GM12892 (cell line): ENCODE data around the gene FAM118B.

ENCODE experiments used
- DNase-seq: peaks from one replicate; pipeline ENCODE4 v3.0.0; 2011; ENCODE audit not compliant: insufficient read length
- FAIRE-seq: peaks from 2 replicates; lab custom pipeline; 2011; peaks lifted over from hg19 to GRCh38; lab: Jason Lieb, UNC
- POLR2A ChIP-seq: IDR thresholded peaks from 2 replicates; pipeline ENCODE4 v1.6.1; 2011; ENCODE audit warnings: low read depth, low read length, control low read depth
- POLR2AphosphoS5 ChIP-seq: IDR thresholded peaks from 2 replicates; pipeline ENCODE4 v1.6.1; 2011; ENCODE audit warnings: low read depth, low read length, control low read depth
- TAF1 ChIP-seq: IDR thresholded peaks from 2 replicates; pipeline ENCODE4 v1.6.1; 2011; ENCODE audit warnings: low read depth, mild to moderate bottlenecking, control low read depth, low read length, borderline replicate concordance

FAM118B gene

DNA sequence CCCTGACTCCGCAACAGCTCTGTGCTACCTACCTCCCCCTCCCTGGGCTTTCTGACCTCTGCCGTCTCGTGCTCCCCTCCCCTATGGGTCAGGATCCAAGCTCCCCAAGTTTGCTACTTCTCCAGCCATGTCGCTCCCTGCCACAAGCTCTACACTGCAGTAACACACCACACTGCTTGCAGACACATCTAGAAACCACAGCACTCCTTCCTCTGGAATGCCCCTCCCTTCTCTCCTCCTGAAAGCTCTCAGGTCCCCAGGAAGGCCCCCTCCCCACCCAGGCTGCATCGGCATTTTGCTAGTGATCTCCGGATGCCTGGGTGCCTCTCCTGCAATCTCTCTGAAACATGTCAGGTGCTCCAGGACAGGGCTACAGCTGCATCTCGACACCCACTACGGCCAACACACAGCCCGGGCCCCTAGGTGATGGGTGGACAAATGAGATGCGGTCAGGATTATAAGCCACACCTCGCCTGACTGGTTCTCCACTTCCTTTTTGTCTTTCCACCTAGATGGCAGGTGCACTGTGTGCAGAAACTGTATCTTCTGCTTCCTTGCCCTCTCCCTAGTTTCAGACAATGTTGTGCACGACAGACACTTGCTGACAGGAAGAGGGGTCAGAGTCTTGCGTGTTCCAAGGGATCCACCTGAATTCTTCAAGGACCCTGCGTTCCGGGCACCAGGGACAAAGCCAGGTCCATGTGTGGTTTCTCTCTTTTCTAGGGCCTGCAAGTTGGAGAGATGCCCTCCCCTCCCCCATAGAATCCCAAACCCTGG lies 23.1 kb upstream of the FAM118B start:
- no peak for TF ChIP-seq TAF1
- no peak for TF ChIP-seq POLR2A
- TF ChIP-seq POLR2AphosphoS5 = no peak
- FAIRE-seq (no peak), DNase-seq (peak; percentile 72)

DNA sequence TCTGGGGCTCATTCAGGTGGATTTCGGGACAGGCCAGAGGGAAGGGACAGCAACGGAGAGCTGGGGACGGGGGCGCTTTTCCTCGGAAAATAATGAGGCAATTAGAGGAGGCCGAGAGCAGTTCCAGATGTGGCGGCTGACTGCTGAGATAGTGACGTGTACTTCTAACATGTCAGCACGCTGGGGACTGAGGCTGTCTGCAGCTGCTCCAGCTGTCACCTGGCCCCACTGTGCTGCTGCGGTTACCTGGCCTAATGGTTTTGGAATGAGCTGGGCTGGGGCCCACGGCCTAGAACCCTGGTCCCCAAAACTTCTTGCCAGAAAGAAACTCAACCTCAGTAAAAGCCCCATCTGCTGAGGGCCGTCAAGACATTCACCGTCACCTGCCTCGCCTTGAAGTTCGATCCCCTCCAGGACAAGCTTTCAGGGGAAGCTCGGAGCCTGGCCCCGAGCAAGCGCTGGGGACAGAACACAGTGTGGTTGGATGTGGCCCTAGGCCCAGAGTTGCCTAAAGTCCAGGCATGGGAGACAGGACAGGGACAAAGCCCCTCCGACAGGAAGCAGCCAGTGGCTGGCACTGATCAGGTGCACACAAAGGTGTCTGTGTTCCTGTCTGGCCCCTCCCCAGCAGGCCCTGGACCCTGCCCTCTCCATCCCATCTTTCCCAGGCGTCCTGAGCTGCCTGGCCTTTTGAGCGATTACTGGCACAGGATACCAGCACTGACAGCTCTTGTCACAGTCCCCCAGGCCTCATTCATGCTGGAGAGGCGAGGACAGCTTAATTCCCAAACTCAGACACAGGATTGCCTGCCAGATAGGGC lies 22.3 kb upstream of the FAM118B start:
- DNase-seq (peak; percentile 72), FAIRE-seq (peak; percentile 99)
- TF ChIP-seq POLR2A (no peak), TAF1 (no peak)

DNA sequence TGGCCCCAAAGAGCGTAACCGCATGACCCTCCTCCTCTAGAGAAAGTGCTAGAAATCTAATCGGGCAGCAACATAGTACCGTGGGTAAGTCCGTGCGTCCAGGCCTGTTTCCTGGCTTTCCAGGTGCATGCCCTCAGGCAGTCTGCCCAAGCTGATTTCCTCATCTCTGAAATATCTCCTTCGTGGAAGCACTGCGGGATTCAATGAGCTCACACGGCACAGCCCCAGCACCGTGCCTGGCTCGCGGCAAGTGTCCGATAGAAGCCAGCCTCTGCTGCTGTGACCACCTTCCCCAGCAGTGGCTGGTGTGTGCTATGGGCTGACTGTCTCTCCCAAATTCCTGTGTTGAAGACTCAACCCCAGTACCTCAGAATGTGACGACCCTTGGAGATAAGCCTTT lies 20.8 kb upstream of the FAM118B start:
- no peak for DNase-seq
- TF ChIP-seq POLR2A = no peak
- no peak for TF ChIP-seq TAF1
- TF ChIP-seq POLR2AphosphoS5 = no peak

DNA sequence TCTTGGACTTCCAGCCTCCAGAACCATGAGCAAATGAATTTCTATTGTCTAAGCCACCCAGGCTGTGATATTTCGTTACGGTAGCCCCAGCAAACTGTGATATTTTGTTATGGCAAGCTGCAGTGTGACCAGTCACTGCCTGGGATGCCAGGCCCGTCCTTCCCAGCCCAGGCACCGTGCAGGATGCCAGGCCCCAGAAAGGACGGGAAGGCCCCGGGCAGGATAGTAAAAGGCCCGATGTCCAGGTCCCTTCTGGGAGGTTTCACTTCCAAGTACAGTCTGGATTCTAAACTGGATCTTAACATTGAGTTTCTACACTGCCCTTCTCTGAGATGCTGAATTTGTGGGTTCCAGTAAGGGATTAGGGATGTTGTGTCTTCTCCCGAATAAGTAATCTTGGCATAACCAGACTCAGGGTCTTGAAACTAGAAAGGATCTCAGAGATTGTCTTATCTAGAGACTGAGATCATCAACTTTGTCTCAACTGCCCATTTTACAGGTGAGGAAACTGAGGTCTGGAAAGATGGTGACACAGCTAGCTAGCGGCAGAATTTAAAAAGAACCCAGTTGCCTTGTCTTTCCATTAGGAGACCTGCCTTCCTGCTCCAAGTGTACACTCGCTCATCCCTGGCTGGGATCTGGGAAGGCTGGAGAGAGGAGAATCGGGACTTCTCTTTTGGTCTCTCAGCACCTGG lies 20.1 kb upstream of the FAM118B start:
- FAIRE-seq (no peak), DNase-seq (no peak)

More for the DNA sequence above, 20.8 kb upstream of the FAM118B start:
- FAIRE-seq = no peak

DNA sequence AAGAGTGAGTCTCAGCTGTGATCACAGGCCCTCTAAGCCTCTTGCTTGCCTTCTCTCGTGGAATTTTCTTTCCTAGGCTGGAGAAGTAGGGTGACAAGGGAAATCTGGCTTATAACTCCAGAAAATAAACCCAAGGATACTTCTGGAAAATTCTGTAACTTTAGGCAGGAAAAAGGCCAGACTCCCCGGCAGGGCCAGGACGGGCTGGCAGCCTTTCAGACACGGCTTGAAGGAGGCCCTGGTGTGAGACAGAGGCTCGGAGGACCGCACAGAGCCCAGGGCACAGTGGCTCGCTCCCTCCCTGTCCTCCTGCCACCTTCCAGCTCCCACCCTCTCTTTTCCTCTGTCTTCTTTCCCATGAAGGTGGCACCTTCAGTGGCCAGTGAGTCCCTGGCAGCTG lies 19.2 kb upstream of the FAM118B start:
- FAIRE-seq = no peak
- no peak for TF ChIP-seq POLR2A
- TF ChIP-seq POLR2AphosphoS5 = no peak
- no peak for TF ChIP-seq TAF1
- no peak for DNase-seq

More for the DNA sequence above, 20.1 kb upstream of the FAM118B start:
- TF ChIP-seq POLR2A = no peak
- TF ChIP-seq TAF1 = no peak
- TF ChIP-seq POLR2AphosphoS5 = no peak

DNA sequence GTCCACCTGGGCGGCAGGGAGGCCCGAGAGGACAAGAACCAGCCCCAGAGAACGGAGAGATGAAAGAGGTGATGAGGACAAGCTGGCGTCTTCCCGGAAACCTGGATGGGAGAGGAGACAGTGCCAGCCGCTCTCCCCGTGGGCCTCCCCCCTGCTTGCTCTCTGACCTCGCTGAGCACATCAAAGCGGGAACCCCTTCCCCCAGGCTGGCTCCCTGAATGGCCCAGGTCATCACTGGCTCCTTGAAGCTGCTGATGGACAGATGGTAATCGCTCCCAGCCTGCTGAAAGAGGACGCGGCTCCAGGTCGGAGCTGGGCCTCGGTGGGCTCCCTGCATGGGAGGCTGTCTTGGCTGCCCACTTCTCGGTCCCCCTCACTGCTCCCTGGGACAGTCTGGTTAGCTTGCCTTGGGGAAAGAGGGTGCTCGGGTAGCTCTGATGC lies 18.5 kb upstream of the FAM118B start:
- no peak for TF ChIP-seq POLR2A
- TF ChIP-seq POLR2AphosphoS5 = no peak
- TF ChIP-seq TAF1 = no peak
- FAIRE-seq (no peak), DNase-seq (no peak)

DNA sequence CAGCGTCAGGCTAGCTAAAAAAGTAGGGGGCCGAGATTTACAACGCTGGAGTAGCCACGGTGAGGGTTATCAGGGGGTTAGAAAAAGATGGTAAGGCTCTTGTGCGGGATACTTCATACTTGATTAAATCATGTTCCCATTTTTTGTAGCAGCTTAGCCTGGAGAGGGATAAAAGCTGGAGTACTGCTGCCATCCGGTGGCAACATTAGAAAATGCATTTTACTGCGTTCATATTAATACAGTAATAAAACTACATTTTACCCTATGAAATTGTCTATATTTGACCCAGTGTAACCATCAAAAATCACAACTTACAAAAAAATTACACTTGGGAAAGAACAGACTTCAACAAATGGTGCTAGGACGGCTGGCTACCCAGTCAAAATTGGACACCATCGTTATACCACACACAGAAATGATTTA lies 17.4 kb upstream of the FAM118B start:
- TF ChIP-seq TAF1 (no peak), POLR2AphosphoS5 (no peak), POLR2A (no peak)
- peak; percentile 14 for FAIRE-seq
- DNase-seq = no peak

DNA sequence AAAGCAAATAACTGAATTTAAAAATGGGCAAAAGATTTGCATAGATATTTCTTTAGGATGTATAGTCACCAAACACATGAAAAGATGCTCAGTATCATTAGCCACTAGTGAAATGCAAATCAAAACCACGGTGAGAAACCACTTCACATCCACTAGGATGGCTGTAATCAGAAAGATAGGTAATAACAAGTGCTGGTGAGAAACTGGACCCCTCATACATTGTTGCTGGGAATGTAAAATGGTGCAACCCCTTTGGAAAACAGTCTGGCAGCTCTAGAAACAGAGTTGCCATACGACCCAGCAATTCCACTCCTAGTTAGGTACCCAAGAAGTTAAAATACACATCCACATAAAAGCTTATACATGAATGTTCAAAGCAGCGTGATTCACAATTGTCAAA lies 16.5 kb upstream of the FAM118B start:
- DNase-seq (no peak), FAIRE-seq (peak; percentile 27)
- TF ChIP-seq TAF1 = no peak
- no peak for TF ChIP-seq POLR2A

DNA sequence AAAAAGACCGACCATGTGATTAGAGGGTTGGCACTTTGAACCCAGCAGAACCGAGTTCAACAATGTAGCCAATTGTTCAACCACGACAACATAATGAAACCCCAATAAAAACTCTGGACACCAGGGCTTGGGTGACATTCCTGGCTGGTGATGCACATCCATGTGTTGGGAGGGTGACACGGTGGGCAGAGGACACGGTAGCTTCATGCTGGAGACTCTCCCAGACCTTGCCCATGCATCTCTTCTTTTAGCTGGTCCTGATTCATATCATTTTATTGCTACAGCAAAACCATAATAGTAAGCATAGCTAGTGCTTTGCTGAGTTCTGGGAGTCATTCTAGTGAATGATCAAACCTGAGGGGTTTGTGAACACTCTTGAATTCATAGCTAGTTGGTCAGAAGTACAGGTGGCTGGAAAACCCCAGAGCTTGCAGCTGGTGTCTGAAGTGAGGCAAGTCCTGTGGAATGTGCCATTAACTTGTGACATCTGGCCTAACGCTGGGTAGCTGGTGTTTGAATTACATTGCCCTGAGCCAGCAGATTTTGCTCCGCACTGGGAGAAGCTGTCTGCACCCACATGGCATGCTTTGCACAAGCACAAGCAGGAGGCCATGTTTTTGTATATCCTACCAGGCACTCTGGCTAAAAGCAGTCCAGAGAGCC lies 14.2 kb upstream of the FAM118B start:
- FAIRE-seq (peak; percentile 50), DNase-seq (no peak)
- TF ChIP-seq POLR2AphosphoS5 (no peak), TAF1 (no peak), POLR2A (no peak)

DNA sequence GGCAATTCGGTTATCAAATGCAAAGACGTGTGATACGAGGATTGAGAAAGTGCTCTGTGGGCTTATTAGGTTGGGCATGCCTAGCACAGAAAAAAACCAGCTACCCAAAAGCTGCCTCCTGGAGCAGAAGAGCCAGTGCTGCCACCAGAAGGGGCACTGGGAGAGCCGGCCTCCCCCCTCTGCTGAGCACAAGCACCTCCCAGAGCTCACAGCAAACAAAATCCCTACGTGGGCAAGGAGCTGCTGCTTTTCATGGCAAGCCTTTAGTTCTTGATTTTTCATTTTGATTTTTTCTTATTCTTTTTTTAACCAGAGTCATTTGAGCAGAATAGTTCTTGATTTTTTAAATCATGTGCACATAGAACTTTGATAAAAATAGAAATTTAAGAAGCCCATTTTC lies 12.9 kb upstream of the FAM118B start:
- FAIRE-seq (no peak), DNase-seq (no peak)
- TF ChIP-seq TAF1 (no peak), POLR2A (no peak), POLR2AphosphoS5 (no peak)

DNA sequence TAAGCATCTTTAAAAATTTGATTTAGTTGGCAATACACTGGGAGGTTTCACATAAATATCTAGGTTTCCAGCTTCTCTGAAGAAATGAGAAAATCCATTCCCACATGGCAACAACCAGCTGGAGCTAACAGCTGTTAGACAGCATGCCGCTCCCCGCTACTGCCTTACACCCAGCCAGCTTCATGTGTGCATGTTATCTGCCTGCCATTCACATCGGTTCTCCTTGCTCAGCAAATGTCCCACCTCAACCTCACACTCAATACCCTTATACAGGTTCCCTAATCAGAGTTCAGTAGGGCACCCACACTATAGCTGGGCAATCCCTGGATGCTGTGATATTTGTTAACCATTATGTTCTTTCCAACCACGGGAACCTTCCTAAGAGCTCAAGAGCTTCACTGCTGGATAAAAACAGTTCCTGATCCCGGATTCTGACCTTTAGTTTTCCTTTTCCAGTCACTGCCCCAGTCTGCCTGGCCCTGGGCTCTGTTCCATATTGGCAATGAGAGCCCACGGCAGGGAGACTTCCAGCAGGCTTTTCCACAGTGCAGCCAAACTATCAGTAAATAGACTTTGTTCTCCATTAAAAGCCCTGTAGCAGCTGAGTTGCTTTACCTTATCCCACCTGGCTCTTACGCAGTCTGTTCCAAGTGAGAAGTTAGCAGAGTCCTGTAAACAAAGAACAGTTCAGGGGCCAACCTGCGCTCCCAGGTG lies 8.8 kb upstream of the FAM118B start:
- TF ChIP-seq POLR2AphosphoS5 = no peak
- no peak for TF ChIP-seq TAF1
- TF ChIP-seq POLR2A = no peak
- DNase-seq = no peak
- FAIRE-seq = peak; percentile 27
